ENCODE measurements around the gene ERC2.

ERC2 gene

GRCh38 chr3:55559500-55560423, 908.5 kb downstream of the ERC2 start:
- no peak for DNase-seq

DNA sequence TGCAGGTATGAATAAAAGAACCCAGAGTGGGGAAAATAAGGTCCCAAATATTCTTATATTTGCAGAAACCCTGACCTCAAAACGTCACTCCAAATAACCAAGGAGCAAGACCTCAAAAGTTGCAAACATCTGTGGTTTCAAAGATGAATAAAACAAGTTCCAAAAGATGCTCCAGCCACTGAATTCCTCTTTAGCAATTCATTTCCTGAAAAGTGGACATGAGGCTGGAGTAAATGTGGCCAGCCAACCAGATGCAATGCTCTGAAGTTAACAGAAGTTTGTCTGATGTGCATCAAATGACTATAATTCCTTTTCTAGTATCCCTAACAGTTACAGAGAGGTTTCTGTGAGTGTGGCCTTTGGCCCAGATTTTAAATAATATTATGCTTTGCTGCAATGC, 910.0 kb downstream of the ERC2 start:
- no peak for DNase-seq

- DNase-seq, result no peak
Observed at GRCh38 chr3:55557549-55557948, 910.7 kb downstream of the ERC2 start.

GRCh38 chr3:55556619-55557537, 911.4 kb downstream of the ERC2 start:
- no peak for DNase-seq

DNA sequence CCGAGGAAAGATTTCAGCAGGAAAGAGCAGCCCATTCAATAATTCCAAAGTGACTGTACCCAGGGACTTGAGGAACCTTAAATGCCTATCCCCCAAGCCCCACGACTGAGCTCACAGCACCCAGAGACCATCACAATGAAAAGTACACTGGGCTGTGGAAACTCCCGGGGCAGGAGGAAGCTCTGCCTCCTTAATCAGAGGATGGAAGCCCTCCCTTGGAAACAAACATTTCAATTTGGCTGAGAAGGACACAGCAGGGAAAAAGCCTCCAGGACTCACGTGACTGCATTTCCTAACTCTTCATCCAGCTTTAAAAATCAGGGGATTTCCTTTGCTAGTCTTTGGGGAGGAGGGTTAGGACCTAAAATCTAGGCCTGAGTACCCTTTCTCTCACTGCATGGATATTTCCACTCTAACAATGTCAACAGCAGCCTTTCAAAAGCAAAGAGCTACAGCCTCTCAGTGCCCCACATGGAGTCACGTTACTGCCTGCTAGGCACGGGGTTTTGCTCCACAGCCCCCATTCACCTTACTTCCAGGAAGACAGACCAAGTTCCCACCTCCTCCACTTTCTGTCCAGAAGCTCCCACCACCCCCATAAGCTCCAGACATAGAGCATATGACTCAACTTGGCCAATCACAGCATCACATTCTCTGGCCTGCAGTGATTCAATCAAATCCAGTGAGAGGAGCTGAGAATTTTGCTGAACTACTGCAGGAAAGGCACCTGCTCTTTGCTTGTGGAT, 912.2 kb downstream of the ERC2 start:
- no peak for DNase-seq

DNA sequence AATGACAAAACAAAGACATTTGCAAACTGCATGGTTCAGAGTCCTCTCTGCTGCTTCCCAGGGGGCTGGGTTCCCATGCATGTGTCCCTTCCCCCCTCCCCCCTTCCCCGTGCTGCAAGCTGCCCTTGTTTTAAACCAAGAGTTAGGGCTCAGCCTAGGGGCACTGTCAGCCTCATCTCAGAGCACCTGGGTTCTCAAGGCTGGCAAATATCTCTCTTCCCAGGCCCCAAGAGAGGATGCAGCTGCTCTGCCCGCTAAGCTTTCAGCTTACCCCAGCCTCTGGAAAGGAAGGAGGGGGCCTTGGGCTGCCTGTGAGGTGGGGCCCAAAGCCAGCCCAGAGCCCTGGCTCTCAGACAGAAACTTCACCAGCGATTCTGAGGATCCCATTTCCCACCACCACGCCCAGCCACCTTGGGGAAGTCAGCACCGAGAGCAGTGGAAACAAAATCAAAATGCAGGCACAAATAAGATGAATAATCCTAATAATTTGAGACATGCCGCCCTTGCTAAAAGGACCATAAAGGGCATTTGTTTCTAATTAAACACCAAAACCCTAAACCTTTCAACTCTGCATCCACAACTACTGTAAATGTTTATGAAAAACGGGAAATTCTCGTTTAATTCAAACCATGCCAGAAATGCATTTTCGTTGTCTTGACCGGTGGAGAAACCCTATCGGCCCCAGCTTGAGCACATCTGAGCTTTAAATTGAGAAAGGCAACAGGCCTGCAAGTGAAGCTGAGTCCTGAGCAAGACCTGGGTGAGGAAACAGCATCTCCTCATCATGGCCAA, 913.4 kb downstream of the ERC2 start:
- peak; percentile 50 for DNase-seq

GRCh38 chr3:55551644-55552043, 916.6 kb downstream of the ERC2 start:
- no peak for DNase-seq

- DNase-seq, result no peak
Observed at GRCh38 chr3:55549177-55549576, 919.1 kb downstream of the ERC2 start.

DNA sequence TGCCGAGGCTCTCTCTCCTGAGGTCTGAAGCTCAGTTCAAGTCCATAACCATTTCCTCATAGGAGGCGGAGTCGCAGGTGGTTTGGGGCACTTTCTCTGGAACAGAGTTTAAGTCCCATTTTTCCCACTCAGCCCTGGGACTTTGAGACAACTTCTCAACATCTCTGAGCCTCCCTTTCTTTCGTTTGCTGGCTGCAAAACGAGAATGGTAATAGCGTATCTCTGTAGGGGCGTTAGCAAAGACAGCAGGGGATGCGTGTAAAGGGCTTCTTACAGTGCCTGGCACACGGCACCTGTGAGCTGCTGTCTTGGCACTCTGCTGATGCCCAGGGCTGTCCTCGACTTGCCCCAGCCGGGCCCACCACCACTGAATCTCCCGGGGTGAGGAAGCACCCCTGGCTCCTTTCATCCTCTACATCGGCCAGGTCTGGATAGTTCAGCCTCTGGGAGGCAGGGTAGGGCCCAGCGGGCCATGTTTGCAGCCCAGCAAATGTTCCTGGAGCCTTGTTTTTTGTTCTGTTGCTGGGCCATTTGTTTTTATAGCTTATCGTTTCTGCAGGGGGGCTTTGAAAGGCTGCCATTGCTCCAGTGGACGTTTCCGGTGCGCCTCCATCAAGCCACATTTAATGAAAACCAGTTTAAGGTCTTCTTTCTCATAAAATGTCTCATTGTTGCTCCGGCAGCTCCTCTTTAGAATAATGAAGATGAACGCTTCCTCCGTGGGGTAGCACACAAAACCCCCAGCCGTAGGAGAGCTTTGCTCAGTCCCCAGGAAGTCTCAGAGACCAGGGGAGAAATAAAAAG, 921.2 kb downstream of the ERC2 start:
- no peak for DNase-seq

DNA sequence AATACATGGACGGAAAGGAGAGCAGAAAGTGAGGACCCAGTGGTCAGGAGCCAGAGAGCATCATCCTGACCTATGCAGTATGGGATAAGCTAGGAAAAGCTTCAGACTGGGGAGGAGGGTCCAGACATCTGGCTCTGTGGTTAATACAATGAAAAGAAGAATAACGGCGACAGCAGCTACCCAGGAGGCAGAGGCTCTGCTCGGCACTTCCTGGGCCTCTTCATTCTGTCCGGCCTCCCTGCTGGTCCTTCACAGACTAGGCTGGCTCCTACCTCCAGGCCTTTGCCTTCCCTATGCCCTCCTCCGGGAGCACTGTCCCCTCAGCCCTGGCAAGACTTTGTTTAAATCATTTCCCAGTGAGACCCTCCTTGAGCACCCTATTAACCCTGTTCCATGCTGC, 922.3 kb downstream of the ERC2 start:
- DNase-seq, result no peak

GRCh38 chr3:55544219-55544618, 924.0 kb downstream of the ERC2 start:
- no peak for DNase-seq

DNA sequence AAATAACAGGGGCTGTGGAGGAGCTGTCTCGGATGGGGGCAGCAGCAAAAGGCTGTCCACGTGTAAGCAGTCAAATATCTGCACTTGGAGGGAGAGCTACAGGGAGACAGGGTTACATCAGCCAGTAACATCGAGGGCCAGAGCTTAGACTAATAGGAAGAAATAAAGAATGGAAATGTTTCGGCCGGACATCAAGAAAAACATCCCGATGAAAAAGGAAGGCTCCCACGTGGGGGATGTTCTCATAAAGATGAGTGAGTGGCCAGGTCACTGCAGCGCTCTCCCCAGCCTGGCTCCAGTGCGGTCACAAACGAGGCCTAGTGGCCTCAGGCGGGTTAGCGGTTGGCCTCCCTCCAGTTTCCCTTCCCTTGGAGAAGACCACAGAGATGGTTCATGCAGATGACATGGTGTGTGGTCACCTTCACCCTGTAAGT, 925.1 kb downstream of the ERC2 start:
- DNase-seq, result no peak

DNA sequence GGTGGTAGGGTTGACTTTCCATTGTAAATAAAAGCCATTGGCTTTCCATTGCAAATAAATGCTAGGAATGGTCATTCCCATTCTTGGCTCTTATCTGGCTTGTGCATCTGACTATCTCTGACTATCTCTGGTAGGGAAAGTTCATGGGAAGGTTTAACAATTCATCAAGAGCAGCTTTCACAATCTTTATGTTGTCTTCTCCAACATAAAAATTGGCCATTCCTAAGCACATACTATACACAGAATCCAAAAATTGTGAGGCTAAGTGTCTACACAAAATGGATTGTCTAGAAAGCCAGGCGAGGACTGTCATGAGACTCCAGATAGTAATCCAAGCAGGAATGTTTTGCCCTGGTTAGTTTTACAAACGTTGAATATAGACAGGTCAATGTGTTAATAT, 926.8 kb downstream of the ERC2 start:
- DNase-seq, result no peak

- DNase-seq, result no peak
Observed at GRCh38 chr3:55541016-55541415, 927.3 kb downstream of the ERC2 start.

- DNase-seq, result no peak
Observed at GRCh38 chr3:55540579-55540978, 927.7 kb downstream of the ERC2 start.

- no peak for DNase-seq
Observed at GRCh38 chr3:55538158-55538557, 930.1 kb downstream of the ERC2 start.

- DNase-seq, result no peak
Observed at GRCh38 chr3:55537563-55537962, 930.7 kb downstream of the ERC2 start.

GRCh38 chr3:55537129-55537528, 931.1 kb downstream of the ERC2 start:
- no peak for DNase-seq

DNA sequence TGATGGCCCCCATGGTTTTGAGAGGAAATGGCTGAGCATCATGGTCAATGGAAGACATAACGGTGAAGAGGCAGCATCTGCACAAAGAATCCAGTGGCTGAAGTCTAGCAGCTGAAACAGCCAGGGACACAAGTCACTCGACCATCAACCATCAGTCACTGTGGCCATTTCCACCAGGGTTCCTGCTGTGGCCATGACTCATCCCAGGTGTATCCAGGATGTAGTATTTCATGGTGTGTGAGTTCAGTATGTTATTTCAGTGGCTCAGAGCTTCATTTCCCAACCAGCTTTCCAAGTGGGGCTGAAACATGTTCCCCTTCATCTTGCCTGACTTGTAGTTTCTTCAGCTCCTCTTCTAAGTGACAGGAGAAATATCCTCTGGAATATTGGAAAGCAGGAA, 933.4 kb downstream of the ERC2 start:
- DNase-seq, result no peak

DNA sequence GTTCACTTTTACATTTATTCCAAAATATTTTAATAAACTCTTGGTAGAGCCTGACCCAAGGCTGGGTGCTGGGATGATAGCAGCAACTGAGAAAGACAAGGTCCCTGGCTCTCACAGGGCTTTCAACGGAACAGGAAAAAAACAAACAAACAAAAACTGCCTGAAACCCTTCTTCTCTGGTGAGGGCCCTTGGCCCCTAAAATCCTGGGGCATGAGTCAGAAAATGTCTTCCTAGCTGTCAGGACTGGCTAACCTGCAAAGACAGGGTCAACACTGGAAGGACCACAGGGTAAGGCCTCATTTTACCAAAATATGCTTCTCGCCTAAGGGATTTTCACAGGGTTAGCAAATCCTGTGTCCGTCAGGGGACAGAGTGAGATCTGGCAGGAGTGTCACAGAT, 935.5 kb downstream of the ERC2 start:
- no peak for DNase-seq

GRCh38 chr3:55531321-55531720, 936.9 kb downstream of the ERC2 start:
- no peak for DNase-seq
